ENCODE results near the gene CUL7.

DNA sequence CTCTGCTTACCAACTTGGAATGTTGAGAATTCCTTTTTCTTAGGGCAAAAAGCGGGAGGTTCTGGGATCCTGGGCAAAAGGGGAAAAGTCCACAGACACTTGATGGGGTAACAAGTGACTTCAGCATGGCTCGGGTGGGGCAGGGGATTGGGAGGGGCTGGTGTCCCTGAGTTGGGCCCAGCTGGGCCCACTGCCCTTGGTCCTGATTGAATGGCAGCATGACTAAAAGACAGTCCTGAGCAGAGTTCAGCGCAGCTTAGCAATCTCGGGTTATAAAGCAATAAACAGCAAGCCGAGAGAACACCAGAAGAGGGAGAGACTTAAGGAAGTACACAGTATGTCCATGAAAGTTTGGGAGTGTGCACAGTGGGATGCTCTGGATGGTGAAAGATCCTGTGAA, 63.7 kb downstream of the CUL7 start:
- TF ChIP-seq, protein P1, sequence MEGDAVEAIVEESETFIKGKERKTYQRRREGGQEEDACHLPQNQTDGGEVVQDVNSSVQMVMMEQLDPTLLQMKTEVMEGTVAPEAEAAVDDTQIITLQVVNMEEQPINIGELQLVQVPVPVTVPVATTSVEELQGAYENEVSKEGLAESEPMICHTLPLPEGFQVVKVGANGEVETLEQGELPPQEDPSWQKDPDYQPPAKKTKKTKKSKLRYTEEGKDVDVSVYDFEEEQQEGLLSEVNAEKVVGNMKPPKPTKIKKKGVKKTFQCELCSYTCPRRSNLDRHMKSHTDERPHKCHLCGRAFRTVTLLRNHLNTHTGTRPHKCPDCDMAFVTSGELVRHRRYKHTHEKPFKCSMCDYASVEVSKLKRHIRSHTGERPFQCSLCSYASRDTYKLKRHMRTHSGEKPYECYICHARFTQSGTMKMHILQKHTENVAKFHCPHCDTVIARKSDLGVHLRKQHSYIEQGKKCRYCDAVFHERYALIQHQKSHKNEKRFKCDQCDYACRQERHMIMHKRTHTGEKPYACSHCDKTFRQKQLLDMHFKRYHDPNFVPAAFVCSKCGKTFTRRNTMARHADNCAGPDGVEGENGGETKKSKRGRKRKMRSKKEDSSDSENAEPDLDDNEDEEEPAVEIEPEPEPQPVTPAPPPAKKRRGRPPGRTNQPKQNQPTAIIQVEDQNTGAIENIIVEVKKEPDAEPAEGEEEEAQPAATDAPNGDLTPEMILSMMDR (conservative IDR thresholded peaks at IDR 0.05; ENCODE audit: low read length), result no peak
- no peak for TF ChIP-seq EZH2phosphoT487 (IDR thresholded peaks at IDR 0.05; ENCODE audit: borderline replicate concordance)
